ENCODE results near the gene COX19. TPM values are rescaled to one million over a fixed set of nuclear protein-coding genes. Genes with fewer than 3 reads are reported as not detected.

The COX19 gene
- total and polyA plus RNA-seq, 2 of the 13 experiments (the other 11 are each of a cell fraction or from before 2014, with no cell fraction given): 11.5 to 21.7 TPM

DNA sequence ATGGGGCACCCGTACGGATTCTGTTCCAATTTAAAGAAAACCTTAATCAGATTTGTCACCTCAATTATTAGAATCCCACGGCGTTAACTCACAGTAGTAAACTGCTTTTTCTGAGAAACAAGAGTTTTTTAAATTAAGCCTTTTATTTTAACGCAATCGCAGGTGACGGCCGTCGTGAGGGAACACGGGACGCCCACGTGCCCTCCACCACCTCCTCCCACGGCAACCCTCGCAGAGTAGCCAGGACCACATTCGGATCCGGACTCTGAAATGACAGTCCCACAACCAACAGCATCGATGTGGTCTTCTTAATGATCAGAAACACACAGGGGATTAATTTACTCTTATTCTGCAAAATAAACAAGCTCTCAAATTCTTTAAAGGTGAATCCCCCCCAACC lies 47.0 kb upstream of the COX19 start:
- BruUV-seq (replicated peaks): no TSS peak
- DNase-seq (ENCODE audit: low spot score) (no peak), FAIRE-seq (no peak), ATAC-seq (no peak)
- in situ Hi-C loops (cut with HindIII; ENCODE audit: extremely low pct_ligation_motif_present, low pct_unique_long_range_greater_than_20kb) (no loop called here), intact Hi-C loops (cut with micrococcal nuclease; ENCODE audit: unreplicated experiment) (no loop called here)
- Histone ChIP-seq H3K9ac (ENCODE audit: insufficient read depth, low read depth, low read length) (no peak overlapping the region), H4K20me1 (ENCODE audit: insufficient read depth, low read length) (no peaks in the 10 kb centered on the region), H3K79me2 (ENCODE audit: insufficient read depth, low read length) (peaks cover 15% of the 10 kb centered on the region), H3K4me2 (ENCODE audit: low read depth, low read length) (no peak overlapping the region), H3K36me3 (replicated peaks in 1 of 2; ENCODE audit: control insufficient read depth in 1 of 2, insufficient read depth in 2 of 2, low read length in 2 of 2) (peaks cover 3 to 17% of the 10 kb centered on the region in 2 experiments; a peak in 4 of 5 replicates), H3K4me3 (replicated peaks in 1 of 3; ENCODE audit: insufficient read depth in 1 of 3, low read depth in 2 of 3, low read length in 3 of 3) (no peak overlapping the region), H3K9me3 (ENCODE audit: low read length) (no peaks in the 10 kb centered on the region), H3K4me1 (ENCODE audit: insufficient read depth, low read length) (peaks cover 23% of the 10 kb centered on the region), H2AFZ (ENCODE audit: low read length) (no peak overlapping the region), H3K27me3 (ENCODE audit: control insufficient read depth in 1 of 2, insufficient read depth in 2 of 2, low read length in 2 of 2) (no peaks in the 10 kb centered on the region), H3K27ac (ENCODE audit: extremely low read length, insufficient read depth, low read length) (no peak overlapping the region)
- 98% methylated on average over 17 of the region's 17 CpGs for WGBS (ENCODE audit: low lambda C conversion rate)
- TF ChIP-seq HDAC2 (CRISPR knock-in tag; IDR thresholded peaks at IDR 0.05): no peak
- no peak for TF ChIP-seq ZNF205 (CRISPR knock-in tag; IDR thresholded peaks at IDR 0.05)
- no peak for TF ChIP-seq ZNF652 (CRISPR knock-in tag; IDR thresholded peaks at IDR 0.05; ENCODE audit: borderline replicate concordance, low read depth)
- TF ChIP-seq ZNF550 (CRISPR knock-in tag; IDR thresholded peaks at IDR 0.05; ENCODE audit: borderline replicate concordance): no peak
- TF ChIP-seq SNAI1 (CRISPR knock-in tag; IDR thresholded peaks at IDR 0.05; ENCODE audit: borderline replicate concordance): no peak
- TF ChIP-seq, protein P1, sequence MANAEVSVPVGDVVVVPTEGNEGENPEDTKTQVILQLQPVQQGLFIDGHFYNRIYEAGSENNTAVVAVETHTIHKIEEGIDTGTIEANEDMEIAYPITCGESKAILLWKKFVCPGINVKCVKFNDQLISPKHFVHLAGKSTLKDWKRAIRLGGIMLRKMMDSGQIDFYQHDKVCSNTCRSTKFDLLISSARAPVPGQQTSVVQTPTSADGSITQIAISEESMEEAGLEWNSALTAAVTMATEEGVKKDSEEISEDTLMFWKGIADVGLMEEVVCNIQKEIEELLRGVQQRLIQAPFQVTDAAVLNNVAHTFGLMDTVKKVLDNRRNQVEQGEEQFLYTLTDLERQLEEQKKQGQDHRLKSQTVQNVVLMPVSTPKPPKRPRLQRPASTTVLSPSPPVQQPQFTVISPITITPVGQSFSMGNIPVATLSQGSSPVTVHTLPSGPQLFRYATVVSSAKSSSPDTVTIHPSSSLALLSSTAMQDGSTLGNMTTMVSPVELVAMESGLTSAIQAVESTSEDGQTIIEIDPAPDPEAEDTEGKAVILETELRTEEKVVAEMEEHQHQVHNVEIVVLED (CRISPR knock-in tag; IDR thresholded peaks at IDR 0.05; ENCODE audit: borderline replicate concordance): no peak
- no peak for TF ChIP-seq HDAC1 (CRISPR knock-in tag; IDR thresholded peaks at IDR 0.05)
- no peak for TF ChIP-seq ZNF432 (CRISPR knock-in tag; IDR thresholded peaks at IDR 0.05; ENCODE audit: borderline replicate concordance)
- TF ChIP-seq CREM (IDR thresholded peaks at IDR 0.05): no peak
- TF ChIP-seq CREM (CRISPR knock-in tag; IDR thresholded peaks at IDR 0.05): no peak
- no peak for TF ChIP-seq RBFOX2 (IDR thresholded peaks at IDR 0.05; ENCODE audit: low read depth, low read length)
- no peak for TF ChIP-seq ZNF891 (CRISPR knock-in tag; IDR thresholded peaks at IDR 0.05)
- TF ChIP-seq KLF11 (CRISPR knock-in tag; IDR thresholded peaks at IDR 0.05): no peak
- TF ChIP-seq FOXJ3 (CRISPR knock-in tag; IDR thresholded peaks at IDR 0.05; ENCODE audit: borderline replicate concordance): no peak
- TF ChIP-seq ZMAT3 (CRISPR knock-in tag; conservative IDR thresholded peaks at IDR 0.05): no peak
- no peak for TF ChIP-seq ZFY (CRISPR knock-in tag; IDR thresholded peaks at IDR 0.05)
- no peak for TF ChIP-seq ELF3 (CRISPR knock-in tag; IDR thresholded peaks at IDR 0.05)
- POLR2A ChIA-PET: no interaction called here
- CTCF ChIA-PET (ENCODE audit: low intra/inter-chr PET ratio, low total read pairs): no interaction called here
